ENCODE measurements around the gene KAT2B.
A peak's percentile ranks its signal among the peaks of the same experiment; 100 is the strongest.
"Not testable (repeated sequence)": the region's sequence is repeated elsewhere in the genome, so short reads cannot be mapped to it uniquely, and the experiment has no call there.

KAT2B gene

DNA sequence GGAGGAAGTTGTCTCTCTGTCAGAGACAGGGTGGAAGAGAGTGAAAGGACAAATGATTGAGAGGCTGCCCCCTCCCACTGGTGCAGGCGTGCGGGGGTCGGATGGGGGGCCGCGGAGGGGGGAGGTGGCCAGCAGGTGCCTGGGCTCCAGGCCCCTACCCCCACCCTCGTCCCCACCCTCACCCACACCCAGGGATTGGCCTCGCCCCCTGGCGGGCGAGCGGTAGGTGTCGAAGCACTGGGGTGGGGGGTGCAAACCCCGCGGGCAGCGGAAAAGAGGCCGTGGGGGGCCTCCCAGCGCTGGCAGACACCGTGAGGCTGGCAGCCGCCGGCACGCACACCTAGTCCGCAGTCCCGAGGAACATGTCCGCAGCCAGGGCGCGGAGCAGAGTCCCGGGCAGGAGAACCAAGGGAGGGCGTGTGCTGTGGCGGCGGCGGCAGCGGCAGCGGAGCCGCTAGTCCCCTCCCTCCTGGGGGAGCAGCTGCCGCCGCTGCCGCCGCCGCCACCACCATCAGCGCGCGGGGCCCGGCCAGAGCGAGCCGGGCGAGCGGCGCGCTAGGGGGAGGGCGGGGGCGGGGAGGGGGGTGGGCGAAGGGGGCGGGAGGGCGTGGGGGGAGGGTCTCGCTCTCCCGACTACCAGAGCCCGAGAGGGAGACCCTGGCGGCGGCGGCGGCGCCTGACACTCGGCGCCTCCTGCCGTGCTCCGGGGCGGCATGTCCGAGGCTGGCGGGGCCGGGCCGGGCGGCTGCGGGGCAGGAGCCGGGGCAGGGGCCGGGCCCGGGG is at the start of gene KAT2B:
KAT2B (plus strand) TSS at position 682 of the 783 bp plus-strand sequence; CDS start at position 714, 32 bp downstream.
- peak within 1 kb of the TSS; percentile 84 to 90 (median 87) for H3K9ac ChIP-seq
- H3K36me3 ChIP-seq: no peaks in the 10 kb centered on the region

DNA sequence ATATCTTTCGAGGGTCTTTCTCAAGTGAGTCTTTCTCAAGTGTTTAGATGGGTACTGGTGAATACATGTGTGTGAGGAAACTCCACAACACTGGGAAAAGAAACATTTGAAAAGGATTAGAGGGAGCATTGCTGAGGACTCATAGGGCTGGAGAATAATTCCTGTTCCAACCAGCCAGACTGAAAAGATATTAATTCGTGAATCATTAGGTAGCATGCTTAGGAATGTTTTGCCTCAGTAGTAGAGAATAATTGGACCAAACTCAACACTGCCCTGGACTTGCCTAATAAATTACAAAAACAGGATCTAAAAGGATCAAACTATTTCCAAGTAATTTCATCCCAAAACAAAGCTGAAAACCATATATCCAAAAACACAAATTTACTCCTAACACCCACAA is 45.5 kb upstream of the KAT2B start:
- H3K4me2 ChIP-seq: no peak overlapping the region
- no peaks in the 10 kb centered on the region for H3K9me3 ChIP-seq (replicated peaks in 1 of 11)
- H3K36me3 ChIP-seq: no peaks in the 10 kb centered on the region
- no peak overlapping the region for H3K9ac ChIP-seq
- 0 out of 22 replicates have a peak, but pooled peaks cover 0 to 3% (median 0%) of the 10 kb centered on the region in 11 experiments for H4K20me1 ChIP-seq
- no peak overlapping the region for H3K4me3 ChIP-seq
- no peak overlapping the region for H3K27ac ChIP-seq
- no peaks in the 10 kb centered on the region for H3K27me3 ChIP-seq
- H3K4me1 ChIP-seq: no peaks in the 10 kb centered on the region
- TF ChIP-seq Cebpa-rat (IDR thresholded peaks at IDR 0.05): no peak

More for the DNA sequence above, at the start of gene KAT2B:
- Histone ChIP-seq H3K27me3 (no peaks in the 10 kb centered on the region), H3K27ac (peak within 1 kb of the TSS; percentile 76 to 91 (median 82)), H3K4me1 (peaks cover 40 to 53% (median 48%) of the 10 kb centered on the region in 10 experiments), H3K9me3 (replicated peaks in 1 of 11) (no peaks in the 10 kb centered on the region), H4K20me1 (peaks cover 0 to 32% (median 11%) of the 10 kb centered on the region in 11 experiments; a peak in 10 of 22 replicates), H3K4me3 (peak within 1 kb of the TSS; percentile 71 to 96 (median 90)), H3K4me2 (peak within 1 kb of the TSS; percentile 93 to 99 (median 97))
- no peak for TF ChIP-seq Cebpa-rat (IDR thresholded peaks at IDR 0.05)

DNA sequence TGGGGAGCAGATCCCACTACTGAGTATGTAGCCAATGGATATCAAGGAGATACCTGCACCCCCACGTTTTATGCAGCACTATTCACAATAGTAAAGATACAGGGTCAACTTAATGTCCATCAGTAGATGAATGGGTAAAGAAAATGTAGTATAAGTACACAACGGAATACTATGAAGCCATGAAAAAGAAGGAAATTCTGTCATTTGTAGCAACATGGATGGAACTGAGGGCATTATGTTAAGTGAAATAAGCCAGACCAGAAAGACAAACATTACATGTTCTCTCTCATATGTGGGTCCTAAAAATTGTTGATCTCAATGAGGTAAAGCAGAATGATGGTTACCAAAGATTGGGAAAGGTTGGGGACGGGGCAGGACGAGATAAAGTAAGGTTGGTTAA is 42.7 kb upstream of the KAT2B start:
- Histone ChIP-seq H3K4me3 (no peak overlapping the region), H3K27me3 (no peaks in the 10 kb centered on the region), H3K9me3 (replicated peaks in 1 of 11) (no peaks in the 10 kb centered on the region), H3K4me2 (no peak overlapping the region), H3K27ac (no peak overlapping the region), H4K20me1 (no peaks in the 10 kb centered on the region), H3K9ac (no peak overlapping the region), H3K4me1 (no peaks in the 10 kb centered on the region), H3K36me3 (no peaks in the 10 kb centered on the region)
- no peak for TF ChIP-seq Cebpa-rat (IDR thresholded peaks at IDR 0.05)

DNA sequence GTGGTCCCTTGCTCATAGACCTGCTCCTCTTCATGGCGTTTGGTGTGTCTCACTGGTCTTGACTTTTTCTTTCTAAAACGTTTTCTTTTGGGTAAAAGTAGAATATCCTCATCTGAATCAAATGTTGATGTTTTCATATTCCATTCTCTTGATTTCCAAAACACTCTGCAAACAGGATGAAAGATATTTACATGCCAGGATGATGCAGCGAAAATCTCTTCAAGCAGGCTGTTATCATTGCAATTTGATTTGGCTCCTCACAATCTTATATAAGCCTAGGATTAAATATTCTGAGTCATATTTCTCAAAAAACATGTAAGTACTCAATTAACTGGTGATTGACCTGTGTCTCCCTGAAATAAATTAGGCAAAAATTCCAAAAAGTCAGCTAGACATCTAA is 38.3 kb upstream of the KAT2B start:
- no peak for TF ChIP-seq Cebpa-rat (IDR thresholded peaks at IDR 0.05)
- H4K20me1 ChIP-seq: no peaks in the 10 kb centered on the region
- no peak overlapping the region for H3K27ac ChIP-seq
- H3K27me3 ChIP-seq: no peaks in the 10 kb centered on the region
- H3K4me1 ChIP-seq: no peaks in the 10 kb centered on the region
- no peak overlapping the region for H3K4me2 ChIP-seq
- no peaks in the 10 kb centered on the region for H3K9me3 ChIP-seq (replicated peaks in 1 of 11)
- H3K4me3 ChIP-seq: no peak overlapping the region
- H3K36me3 ChIP-seq: no peaks in the 10 kb centered on the region
- H3K9ac ChIP-seq: no peak overlapping the region

DNA sequence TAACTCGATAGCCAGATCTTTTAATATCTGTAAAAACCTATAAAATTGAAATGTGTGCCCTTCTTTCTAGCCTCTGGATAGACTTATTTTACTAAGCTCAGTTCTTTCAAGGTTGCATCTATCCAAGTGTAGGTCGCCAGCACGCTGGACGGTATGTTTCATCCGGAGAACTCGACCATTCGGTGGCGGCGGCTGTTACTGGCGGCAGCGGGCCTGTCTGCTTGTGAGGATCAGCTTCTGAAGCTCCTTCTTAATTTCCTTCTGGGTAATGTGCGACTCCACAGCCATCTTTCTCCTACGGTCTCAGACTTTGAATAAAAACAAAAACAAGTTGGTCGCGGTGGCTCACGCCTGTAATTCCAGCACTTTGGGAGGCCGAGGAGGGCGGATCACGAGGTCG is 32.3 kb upstream of the KAT2B start:
- TF ChIP-seq Cebpa-rat (IDR thresholded peaks at IDR 0.05): no peak
- Histone ChIP-seq H3K9ac (no peak overlapping the region), H3K36me3 (no peaks in the 10 kb centered on the region), H4K20me1 (no peaks in the 10 kb centered on the region), H3K4me2 (no peak overlapping the region), H3K4me1 (no peaks in the 10 kb centered on the region), H3K9me3 (replicated peaks in 1 of 11) (no peaks in the 10 kb centered on the region), H3K27me3 (no peaks in the 10 kb centered on the region), H3K27ac (no peak overlapping the region), H3K4me3 (no peak overlapping the region)

DNA sequence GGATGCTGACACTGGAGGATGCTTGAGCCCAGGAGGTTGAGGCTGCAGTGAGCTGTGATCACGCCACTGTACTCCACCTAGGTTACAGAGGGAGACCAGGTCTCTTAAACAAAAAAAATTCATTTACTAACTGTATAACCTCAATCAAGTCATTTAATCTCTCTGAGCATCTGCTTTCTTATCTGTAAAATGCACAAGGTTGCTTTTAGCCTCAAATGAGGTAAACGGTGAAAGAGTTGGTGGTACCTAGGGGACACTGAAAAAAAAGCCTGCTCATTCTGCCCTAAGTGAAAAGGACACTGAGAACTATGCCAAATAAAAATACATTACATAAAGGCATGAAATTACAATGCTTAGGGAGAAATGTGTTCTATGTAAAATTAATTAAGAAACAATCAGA is 31.6 kb upstream of the KAT2B start:
- H3K36me3 ChIP-seq: no peaks in the 10 kb centered on the region
- H3K27me3 ChIP-seq: no peaks in the 10 kb centered on the region
- no peak for TF ChIP-seq Cebpa-rat (IDR thresholded peaks at IDR 0.05)
- H4K20me1 ChIP-seq: no peaks in the 10 kb centered on the region
- H3K4me2 ChIP-seq: no peak overlapping the region
- no peak overlapping the region for H3K27ac ChIP-seq
- H3K9me3 ChIP-seq (replicated peaks in 1 of 11): no peaks in the 10 kb centered on the region
- H3K9ac ChIP-seq: no peak overlapping the region
- no peaks in the 10 kb centered on the region for H3K4me1 ChIP-seq
- no peak overlapping the region for H3K4me3 ChIP-seq

DNA sequence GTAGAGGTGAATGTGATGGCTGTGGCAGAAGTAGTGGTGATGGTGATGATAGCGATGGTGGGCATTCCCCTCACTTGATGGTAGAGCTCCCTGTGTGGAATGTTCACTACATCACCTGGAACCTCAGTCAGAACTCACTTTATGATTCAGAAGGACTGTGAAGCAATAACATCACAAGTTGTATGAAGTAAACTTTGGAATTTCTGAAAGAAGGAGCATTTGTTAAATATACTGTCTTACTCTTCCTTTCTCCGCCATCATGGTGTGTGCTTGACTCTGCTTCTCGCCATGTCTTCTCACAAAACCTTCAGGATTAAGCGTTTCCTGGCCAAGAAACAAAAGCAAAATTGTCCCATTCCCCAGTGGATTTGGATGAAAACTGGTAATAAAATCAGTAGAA is 28.1 kb upstream of the KAT2B start, which contains the start of gene PP2D1:
PP2D1 (minus strand) TSS at position 101 of the 400 bp plus-strand sequence. CDS start 192 bp downstream, outside the sequence.
- no peak within 1 kb of the TSS for H3K4me2 ChIP-seq
- H3K27ac ChIP-seq: no peak within 1 kb of the TSS
- no peaks in the 10 kb centered on the region for H4K20me1 ChIP-seq
- TF ChIP-seq Cebpa-rat (IDR thresholded peaks at IDR 0.05): no peak
- H3K4me3 ChIP-seq: no peak within 1 kb of the TSS
- no peaks in the 10 kb centered on the region for H3K36me3 ChIP-seq
- no peaks in the 10 kb centered on the region for H3K4me1 ChIP-seq
- no peak within 1 kb of the TSS for H3K9ac ChIP-seq
- H3K27me3 ChIP-seq: no peaks in the 10 kb centered on the region
- no peaks in the 10 kb centered on the region for H3K9me3 ChIP-seq (replicated peaks in 1 of 11)

DNA sequence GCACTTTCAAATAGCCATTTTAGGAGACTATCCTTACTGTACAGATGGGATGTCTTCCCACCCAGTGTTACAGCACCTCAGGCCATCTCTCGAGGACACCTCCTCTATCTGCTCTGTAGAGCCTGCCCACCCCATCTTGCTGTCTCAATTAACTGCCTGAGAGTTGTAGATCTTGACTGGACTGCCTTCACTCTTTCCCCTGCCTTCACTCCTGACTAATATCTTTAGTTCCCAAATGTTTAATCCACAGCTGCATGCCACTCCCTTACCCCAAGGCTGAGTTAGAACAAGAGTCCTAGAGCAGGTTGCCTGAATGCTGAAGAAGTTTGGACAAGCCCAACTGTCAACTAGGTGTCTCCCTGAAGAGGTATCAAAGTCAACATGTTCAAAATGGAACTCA is 26.9 kb upstream of the KAT2B start:
- Histone ChIP-seq H3K9me3 (replicated peaks in 1 of 11) (no peaks in the 10 kb centered on the region), H3K4me3 (no peak overlapping the region), H3K27ac (no peak overlapping the region), H3K9ac (no peak overlapping the region), H3K4me1 (no peaks in the 10 kb centered on the region), H3K4me2 (no peak overlapping the region), H3K27me3 (no peaks in the 10 kb centered on the region), H3K36me3 (no peaks in the 10 kb centered on the region), H4K20me1 (no peaks in the 10 kb centered on the region)
- no peak for TF ChIP-seq Cebpa-rat (IDR thresholded peaks at IDR 0.05)

DNA sequence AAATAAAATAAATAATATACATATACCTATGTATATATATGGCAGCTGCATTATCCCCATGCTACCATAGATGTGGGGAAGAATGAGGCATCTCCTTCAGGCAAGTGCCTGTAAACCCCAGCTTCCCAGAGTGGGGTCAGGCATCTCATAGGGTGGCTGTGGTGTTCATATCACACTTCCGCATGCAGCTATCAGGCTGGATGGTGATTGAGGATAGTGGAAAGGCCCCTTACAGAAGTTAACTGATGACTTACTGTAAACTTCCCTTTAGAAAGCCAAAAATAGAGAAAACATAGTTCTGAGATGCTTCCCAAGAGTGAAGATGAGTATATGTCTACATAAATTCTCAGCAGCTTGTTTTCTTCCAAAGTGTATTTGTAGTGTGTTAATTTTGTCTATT is 24.7 kb upstream of the KAT2B start:
- H3K4me3 ChIP-seq: no peak overlapping the region
- H4K20me1 ChIP-seq: no peaks in the 10 kb centered on the region
- no peaks in the 10 kb centered on the region for H3K9me3 ChIP-seq (replicated peaks in 1 of 11)
- no peaks in the 10 kb centered on the region for H3K4me1 ChIP-seq
- H3K36me3 ChIP-seq: no peaks in the 10 kb centered on the region
- TF ChIP-seq Cebpa-rat (IDR thresholded peaks at IDR 0.05): no peak
- no peak overlapping the region for H3K4me2 ChIP-seq
- H3K27ac ChIP-seq: no peak overlapping the region
- H3K9ac ChIP-seq: no peak overlapping the region
- no peaks in the 10 kb centered on the region for H3K27me3 ChIP-seq

DNA sequence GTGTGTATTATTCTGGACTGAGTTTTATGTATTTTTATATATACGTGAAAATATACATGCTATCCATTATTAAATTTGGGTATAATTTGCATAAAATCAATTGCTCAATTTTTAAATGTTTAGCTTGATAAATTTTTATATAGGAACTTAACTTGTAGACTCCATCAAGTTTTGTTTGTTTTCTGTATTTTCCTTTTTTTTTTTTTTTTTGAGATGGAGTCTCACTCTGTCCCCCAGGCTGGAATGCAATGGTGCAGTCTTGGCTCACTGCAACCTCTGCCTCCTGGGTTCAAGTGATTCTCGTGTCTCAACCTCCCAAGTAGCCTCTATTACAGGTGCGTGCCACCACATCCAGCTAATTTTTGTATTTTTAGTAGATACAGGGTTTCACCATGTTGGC is 24.2 kb upstream of the KAT2B start:
- H3K9ac ChIP-seq; H3K4me1 ChIP-seq; H3K4me2 ChIP-seq; H3K27me3 ChIP-seq; H3K27ac ChIP-seq; H3K36me3 ChIP-seq; H3K9me3 ChIP-seq (replicated peaks in 1 of 11); H4K20me1 ChIP-seq; H3K4me3 ChIP-seq: not testable (repeated sequence)
